Measurements from ENCODE around the gene CA11. TPM values are rescaled to one million over a fixed set of nuclear protein-coding genes. Genes with fewer than 3 reads are reported as not detected.

The CA11 gene
- total RNA-seq, 1 donor from 2014 or later = 7.9 TPM

- H3K27ac ChIP-seq = peak overlapping the region; percentile 84
- no peak for DNase-seq (ENCODE audit: extremely low spot score in 2 of 2)
- no peaks in the 10 kb centered on the region for H3K27me3 ChIP-seq
- H3K4me1 ChIP-seq = peaks cover 33% of the 10 kb centered on the region
- H3K36me3 ChIP-seq = no peaks in the 10 kb centered on the region
- no peaks in the 10 kb centered on the region for H3K9me3 ChIP-seq
- intact Hi-C loops (cut with DNase I) = no loop called here
- TF ChIP-seq POLR2A (IDR thresholded peaks at IDR 0.05) = no peak
- TF ChIP-seq POLR2AphosphoS5 (IDR thresholded peaks at IDR 0.05; ENCODE audit: insufficient read depth in 1 of 2, low read depth in 1 of 2) = peak; percentile 75 to 77
- peak overlapping the region; percentile 19 to 39 for H3K4me3 ChIP-seq
These were observed 21.9 kb downstream of the CA11 start for GRCh38 chr19:48624067-48624594.

GRCh38 chr19:48623556-48624066, 22.4 kb downstream of the CA11 start:
- peaks cover 33% of the 10 kb centered on the region for H3K4me1 ChIP-seq
- H3K9me3 ChIP-seq = no peaks in the 10 kb centered on the region

DNA sequence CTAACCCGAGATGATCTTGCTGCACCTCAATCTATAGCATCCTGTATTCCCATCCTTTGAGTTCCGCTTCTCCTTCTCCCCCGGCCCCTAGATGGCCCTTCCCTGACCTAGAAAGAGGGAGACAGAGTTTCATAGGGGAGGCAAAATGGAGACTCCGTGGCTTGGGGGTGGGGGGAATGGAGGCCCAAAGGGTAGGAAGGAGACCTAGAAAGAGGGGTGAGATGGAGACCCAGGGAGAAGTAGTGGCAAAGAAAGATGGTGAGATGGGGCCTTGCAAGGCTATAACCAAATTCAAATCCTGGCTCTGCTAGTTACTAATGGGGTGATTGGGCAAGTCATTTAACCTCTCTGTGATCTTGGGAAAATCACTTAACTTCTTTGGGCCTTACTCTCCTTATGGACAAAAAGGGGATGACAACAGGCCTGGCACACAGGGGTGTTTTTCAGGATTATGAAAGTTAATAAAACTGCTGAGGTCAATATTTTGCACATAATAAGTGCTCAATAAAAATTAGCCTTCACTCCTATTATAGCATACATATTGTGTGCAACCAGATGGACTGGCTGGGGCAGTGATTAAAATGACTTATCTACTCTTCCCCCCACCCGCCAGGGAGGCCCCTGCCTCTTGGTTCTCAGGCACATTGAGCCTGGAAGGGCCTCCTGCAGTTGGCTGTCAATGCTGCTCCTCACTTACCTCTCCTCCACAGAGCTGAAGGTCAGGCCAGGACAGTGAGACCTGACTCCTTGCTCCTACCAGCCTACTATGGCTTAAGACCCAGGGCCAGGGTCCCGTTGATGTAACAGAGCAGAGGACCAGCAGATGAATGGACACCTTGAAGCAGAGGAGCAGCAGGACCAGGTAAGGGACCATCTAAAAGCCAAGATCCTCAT, 26.0 kb downstream of the CA11 start:
- Histone ChIP-seq H3K27ac (peak overlapping the region; percentile 93), H3K27me3 (no peaks in the 10 kb centered on the region), H3K4me3 (peak overlapping the region; percentile 64 to 95), H3K4me1 (peaks cover 66% of the 10 kb centered on the region), H3K36me3 (peaks cover 0 to 29% of the 10 kb centered on the region in 2 donors), H3K9me3 (no peaks in the 10 kb centered on the region)
- DNase-seq (ENCODE audit: extremely low spot score in 2 of 2) = no peak
- TF ChIP-seq, protein P1, sequence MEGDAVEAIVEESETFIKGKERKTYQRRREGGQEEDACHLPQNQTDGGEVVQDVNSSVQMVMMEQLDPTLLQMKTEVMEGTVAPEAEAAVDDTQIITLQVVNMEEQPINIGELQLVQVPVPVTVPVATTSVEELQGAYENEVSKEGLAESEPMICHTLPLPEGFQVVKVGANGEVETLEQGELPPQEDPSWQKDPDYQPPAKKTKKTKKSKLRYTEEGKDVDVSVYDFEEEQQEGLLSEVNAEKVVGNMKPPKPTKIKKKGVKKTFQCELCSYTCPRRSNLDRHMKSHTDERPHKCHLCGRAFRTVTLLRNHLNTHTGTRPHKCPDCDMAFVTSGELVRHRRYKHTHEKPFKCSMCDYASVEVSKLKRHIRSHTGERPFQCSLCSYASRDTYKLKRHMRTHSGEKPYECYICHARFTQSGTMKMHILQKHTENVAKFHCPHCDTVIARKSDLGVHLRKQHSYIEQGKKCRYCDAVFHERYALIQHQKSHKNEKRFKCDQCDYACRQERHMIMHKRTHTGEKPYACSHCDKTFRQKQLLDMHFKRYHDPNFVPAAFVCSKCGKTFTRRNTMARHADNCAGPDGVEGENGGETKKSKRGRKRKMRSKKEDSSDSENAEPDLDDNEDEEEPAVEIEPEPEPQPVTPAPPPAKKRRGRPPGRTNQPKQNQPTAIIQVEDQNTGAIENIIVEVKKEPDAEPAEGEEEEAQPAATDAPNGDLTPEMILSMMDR (IDR thresholded peaks at IDR 0.05) = no peak
- no peak for TF ChIP-seq POLR2A (IDR thresholded peaks at IDR 0.05)
- no peak for TF ChIP-seq POLR2AphosphoS5 (IDR thresholded peaks at IDR 0.05; ENCODE audit: insufficient read depth in 1 of 2, low read depth in 1 of 2)
- intact Hi-C loops (cut with DNase I) = no loop called here

More at GRCh38 chr19:48623556-48624066, 22.4 kb downstream of the CA11 start:
- peak overlapping the region; percentile 19 to 39 for H3K4me3 ChIP-seq
- peak overlapping the region; percentile 84 for H3K27ac ChIP-seq
- DNase-seq (ENCODE audit: extremely low spot score in 2 of 2) = no peak
- intact Hi-C loops (cut with DNase I) = no loop called here
- no peaks in the 10 kb centered on the region for H3K36me3 ChIP-seq
- TF ChIP-seq POLR2AphosphoS5 (IDR thresholded peaks at IDR 0.05; ENCODE audit: insufficient read depth in 1 of 2, low read depth in 1 of 2) = no peak
- TF ChIP-seq, protein P1 (IDR thresholded peaks at IDR 0.05) = no peak
- TF ChIP-seq POLR2A (IDR thresholded peaks at IDR 0.05) = no peak
- H3K27me3 ChIP-seq = no peaks in the 10 kb centered on the region

DNA sequence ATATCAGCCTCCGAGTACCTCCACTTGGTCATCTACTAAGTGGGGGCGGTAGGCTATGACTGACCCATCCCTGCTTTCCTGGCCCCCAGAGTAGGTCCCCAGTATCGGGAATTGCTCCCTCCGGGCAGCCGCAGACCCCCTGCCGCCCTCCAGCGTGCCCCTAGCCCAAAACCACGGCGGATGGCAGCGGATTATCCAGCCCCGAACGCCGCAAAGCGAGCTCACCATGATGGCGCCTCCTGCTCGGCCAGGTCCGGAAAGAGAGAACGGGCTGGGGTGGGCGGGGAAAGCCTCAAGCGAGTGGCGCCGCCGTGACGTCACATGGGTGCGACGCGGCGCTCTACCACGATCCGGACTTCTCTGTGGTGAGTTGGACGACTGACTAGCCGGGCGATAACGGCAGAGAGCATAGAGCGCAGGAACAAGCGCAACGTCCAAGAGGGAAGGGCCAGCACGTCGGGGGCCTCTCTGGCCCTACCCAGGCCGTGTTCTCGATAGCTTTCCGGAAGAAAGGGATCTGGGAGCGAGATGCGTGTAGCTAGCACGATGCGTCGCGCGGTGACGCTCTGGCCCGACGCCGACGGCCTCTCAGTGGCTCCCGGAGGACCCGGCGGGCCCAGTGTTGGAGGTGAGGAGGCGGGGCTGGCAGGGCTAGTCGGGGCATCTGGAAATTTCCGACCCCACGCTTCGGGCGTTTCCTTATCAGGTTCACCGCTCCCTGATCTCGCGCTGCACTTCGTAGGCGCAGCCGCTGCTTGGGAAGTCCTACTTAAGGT, 26.9 kb downstream of the CA11 start, which contains the start of the genes RPL18 and SPHK2:
Gene RPL18, minus strand, starts transcription at position 263 of the 776 bp plus-strand sequence. Its CDS starts 35 bp downstream, at position 228.
Gene SPHK2, plus strand, starts transcription at position 591 of the 776 bp plus-strand sequence. CDS start 1,009 bp downstream, outside the sequence.
- intact Hi-C loops (cut with DNase I) = no loop called here
- H3K9me3 ChIP-seq = no peaks in the 10 kb centered on the region
- peak in 1 of 2 donors; percentile 78 for TF ChIP-seq POLR2A (IDR thresholded peaks at IDR 0.05)
- TF ChIP-seq, protein P1 (IDR thresholded peaks at IDR 0.05) = no peak
- TF ChIP-seq POLR2AphosphoS5 (IDR thresholded peaks at IDR 0.05; ENCODE audit: insufficient read depth in 1 of 2, low read depth in 1 of 2) = peak; percentile 99
- peaks cover 58% of the 10 kb centered on the region for H3K4me1 ChIP-seq
- peaks cover 0 to 31% of the 10 kb centered on the region in 2 donors for H3K36me3 ChIP-seq
- DNase-seq (ENCODE audit: extremely low spot score in 2 of 2) = peak; percentile 99 to 100
- H3K27ac ChIP-seq = peak within 1 kb of the TSS; percentile 93
- no peaks in the 10 kb centered on the region for H3K27me3 ChIP-seq
- peak within 1 kb of the TSS; percentile 64 to 95 for H3K4me3 ChIP-seq

All from vagina (tissue), 2 donors.